HG03025 (cell line): ENCODE measurements around the gene MEIOB.
"Not testable (repeated sequence)": the region's sequence is repeated elsewhere in the genome, so short reads cannot be mapped to it uniquely, and the experiment has no call there.

Experiments
- ATAC-seq: cut with Tn5 transposase; IDR thresholded peaks from one replicate; pipeline ENCODE4 v1.9.1; 2021; ENCODE audit warnings: mild to moderate bottlenecking, moderate library complexity; ENCODE audit not compliant: unreplicated experiment, low FRiP score

The MEIOB gene

DNA sequence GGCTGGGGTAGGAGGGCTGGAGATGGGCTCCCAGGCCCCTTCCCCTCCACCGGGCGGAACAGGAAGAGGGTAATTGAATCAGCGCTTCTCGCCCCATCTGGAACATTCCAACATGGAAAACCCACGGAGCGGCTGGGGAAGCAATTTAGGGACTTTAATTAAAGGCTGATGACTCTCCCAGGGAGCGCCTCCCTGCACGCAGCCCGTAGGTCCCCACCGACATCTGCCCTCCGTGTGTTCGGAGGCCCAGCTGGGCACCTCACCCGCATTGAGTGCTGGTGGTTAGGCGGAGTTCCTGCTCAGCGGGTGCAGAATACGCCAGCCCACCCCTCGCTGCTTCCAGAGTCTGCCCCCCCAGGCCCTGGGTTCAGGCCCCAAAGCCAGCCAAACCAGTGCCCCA lies 36.2 kb upstream of the MEIOB start:
- ATAC-seq: no peak

DNA sequence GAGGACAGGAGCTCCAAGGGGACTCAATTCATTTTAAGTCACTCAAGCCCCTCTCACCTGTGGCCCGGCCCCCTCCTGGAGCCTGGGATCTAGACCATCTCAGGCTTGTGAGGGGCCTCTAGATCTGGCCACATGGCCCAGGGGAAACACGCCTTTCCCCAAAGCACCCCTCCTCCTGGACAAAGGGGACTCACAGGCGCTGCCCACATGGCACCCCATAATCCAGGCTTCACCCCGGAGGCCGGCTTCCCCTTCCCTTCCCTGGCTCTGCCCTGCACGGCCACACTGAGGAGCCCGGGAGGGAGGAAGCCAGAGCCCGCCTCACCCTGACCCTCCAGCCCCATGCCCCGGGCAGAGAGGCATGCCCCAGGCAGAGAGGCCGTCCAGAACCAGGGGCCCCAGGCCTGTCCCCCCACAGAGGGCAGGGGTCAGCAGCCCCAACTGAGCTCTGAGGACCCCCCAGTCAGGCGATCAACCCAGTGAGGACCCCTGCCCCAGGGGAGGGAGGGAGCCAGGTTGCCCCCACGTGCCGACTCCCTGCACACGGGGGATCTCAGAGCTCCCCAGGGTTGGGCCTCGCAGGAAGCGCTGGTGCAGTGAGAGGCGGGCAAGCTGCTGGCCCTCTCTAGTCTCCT lies 35.4 kb upstream of the MEIOB start:
- ATAC-seq: no peak

GRCh38 chr16:1906846-1907165 lies 34.8 kb upstream of the MEIOB start:
- no peak for ATAC-seq

GRCh38 chr16:1906055-1906845 lies 34.3 kb upstream of the MEIOB start:
- no peak for ATAC-seq

DNA sequence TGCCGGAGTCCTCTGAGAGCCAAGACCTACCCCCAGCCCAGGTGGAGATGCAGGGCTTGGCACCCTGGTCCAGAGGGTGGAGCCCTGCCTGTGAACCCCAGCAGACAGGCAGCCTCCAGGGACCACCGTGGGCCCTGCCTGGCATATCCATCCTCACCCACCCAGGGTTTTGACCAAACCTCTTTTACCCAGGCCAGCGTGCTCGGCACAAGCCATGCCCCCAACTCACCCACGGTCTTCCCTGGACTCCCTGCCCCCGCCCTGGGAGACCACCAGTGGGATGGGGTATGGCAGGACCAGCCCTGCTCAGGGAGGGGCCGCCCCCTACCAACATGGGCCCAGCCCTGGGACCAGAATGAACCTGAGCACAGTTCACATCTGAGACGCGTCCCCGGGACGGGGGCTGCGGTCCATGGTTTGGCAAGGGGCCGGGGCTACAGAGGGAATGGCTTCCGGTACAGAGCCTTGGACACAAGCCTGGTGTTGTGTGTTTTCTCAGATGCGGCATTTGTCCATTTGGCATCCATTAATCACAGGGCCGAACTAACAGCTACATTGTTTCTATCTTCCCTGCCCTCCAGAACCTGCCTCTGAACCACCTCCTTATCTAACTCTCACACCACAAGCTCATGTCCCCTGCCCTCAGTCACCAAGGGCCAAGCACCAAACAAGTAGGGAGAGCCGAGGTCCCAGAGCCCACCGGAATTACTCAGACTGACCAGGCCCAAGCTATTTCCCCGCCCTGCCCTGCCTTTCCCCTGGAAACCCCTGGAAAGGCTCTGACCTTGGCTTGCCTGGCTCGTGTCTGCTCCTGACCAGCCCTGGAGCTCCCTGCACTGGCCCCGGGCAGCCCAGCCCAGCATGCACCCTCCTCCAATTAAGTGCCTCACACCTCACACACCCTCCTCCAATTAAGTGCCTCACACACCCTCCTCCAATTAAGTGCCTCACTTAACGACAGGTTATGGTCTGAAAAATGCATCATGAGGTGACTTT lies 32.2 kb upstream of the MEIOB start:
- no peak for ATAC-seq

- no peak for ATAC-seq
Observed at GRCh38 chr16:1903220-1903574, 31.2 kb upstream of the MEIOB start.

- ATAC-seq: no peak
Observed at GRCh38 chr16:1902547-1903219, 30.7 kb upstream of the MEIOB start.

- no peak for ATAC-seq
Observed at GRCh38 chr16:1900452-1900774, 28.4 kb upstream of the MEIOB start.

GRCh38 chr16:1899641-1900451 lies 27.9 kb upstream of the MEIOB start:
- no peak for ATAC-seq

GRCh38 chr16:1897692-1898091 lies 25.7 kb upstream of the MEIOB start:
- ATAC-seq: not testable (repeated sequence)

- no peak for ATAC-seq
Observed at GRCh38 chr16:1895949-1896675, 24.1 kb upstream of the MEIOB start.

DNA sequence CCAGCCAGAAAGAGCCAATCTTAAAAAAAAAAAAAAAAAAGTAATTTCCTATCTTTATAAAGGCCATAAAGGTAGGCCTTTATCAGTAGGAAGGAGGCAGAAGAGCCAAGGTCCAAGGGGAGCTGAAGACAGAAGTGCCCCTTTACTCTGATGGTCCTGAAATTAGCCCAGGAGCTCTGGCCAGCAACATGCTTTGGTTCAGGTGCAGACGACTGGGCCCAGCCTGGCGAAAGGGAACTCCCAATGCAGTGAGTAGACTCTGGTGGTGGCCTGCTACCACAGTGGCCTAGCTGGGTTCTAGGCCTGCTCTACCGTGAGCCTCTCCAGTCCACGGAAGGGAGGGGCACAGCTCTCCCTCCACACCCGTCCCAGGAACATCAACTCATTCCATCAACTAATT lies 23.1 kb upstream of the MEIOB start:
- ATAC-seq: no peak

GRCh38 chr16:1890708-1891050 lies 18.7 kb upstream of the MEIOB start:
- no peak for ATAC-seq

DNA sequence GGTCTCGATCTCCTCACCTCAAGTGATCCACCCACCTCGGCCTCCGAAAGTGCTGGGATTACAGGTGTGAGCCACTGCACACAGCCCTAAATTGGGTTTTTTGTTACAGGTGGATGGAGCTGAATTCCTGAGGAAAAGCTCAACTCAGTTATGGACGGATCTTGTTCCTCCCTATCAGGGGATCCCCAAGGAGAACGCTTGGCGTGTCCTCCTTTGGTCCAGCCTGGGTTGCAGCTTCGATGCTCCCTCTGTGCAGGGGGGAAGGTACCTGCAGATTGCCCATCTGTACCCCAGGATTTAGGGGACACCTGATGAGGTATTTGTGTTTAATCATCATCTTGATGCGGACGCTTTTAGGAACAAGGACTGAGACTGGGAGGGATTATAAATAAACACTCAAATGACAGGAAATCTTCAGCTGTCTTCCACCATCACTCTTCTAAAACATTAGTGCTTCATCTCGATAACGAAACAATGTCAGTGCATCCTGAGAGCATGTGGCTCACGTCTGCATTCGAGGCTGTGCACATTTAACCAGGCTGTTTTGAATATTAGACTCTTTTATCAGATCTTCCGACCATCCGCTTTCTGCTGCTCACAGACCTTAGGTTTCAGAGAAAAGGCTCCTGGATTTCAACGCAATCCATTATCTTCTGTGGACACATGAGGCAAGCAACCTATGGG lies 18.2 kb upstream of the MEIOB start:
- no peak for ATAC-seq

DNA sequence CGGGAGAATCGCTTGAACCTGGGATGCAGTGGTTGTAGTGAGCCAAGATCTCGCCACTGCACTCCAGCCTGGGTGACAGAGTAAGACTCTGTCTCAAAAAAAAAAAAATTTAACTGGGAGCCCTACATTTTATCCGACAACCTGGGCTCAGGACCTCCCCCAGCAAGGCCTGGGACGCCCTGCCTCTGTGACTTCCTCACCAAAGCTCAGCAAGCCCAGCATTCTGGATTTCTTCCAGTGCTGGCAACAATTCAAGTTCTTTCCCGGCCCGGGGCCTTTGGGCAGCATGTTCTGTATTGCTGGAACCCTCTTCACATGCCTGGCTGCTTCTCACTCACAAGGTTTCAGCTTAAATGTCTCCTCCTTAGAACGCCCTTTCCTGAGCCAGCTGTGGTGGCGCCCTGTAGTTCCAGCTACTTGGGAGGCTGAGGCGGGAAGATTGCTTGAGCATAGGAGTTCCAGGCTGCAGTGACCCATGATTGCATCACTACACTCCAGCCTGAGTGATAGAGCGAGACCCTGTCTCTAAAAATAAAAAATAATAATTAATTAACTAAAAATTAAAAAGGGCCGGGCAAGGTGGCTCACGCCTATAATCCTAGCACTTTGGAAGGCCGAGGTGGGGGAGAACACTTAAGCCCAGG lies 15.9 kb upstream of the MEIOB start:
- ATAC-seq: no peak

DNA sequence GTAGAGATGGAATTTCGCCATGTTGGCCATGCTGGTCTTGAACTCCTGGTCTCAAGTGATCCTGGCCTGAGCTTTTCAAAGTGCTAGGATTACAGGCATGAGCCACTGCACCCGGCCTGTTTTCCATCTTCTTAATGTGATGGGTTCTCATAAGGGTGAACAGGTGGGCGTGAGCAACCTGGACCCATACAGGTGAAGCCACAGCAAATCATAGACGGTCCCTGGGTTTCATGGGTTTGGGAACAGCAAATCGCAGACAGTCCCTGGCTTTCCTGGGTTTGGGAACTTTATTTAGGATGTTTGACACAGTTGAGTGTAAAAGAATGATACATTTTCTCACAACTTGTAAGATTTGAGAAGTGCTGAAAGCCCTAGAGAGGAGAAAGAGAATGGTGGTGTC lies 12.9 kb upstream of the MEIOB start:
- no peak for ATAC-seq

GRCh38 chr16:1884155-1884760 lies 12.3 kb upstream of the MEIOB start:
- no peak for ATAC-seq

DNA sequence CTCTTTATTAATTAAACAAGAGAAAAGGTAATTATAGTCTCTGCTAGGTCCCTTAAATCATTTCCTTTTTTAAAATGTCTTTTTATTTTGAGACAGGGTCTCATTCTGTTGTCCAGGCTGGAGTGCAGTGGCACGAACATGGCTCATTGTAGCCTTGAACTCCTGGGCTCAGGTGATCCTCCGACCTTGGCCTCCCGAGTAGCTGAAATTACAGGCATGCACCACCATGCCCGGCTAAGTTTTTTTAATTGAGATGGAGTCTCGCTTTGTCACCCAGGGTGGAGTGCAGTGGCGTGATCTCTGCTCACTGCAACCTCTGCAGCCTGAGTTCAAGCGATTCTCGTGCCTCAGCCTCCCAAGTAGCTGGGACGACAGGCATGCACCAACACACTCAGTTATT lies 9.2 kb upstream of the MEIOB start:
- not testable (repeated sequence) for ATAC-seq
